ENCODE data around the gene ZNF33B. TPM values are rescaled to one million over a fixed set of nuclear protein-coding genes. Genes with fewer than 3 reads are reported as not detected.
A peak's percentile ranks its signal among the peaks of the same experiment; 100 is the strongest.

Gene ZNF33B
- total RNA-seq, 1 donor from 2014 or later = 15.5 TPM

- Histone ChIP-seq H3K4me3 (no peak overlapping the region), H3K27ac (no peak overlapping the region)
- DNase-seq (ENCODE audit: extremely low spot score in 2 of 2) = no peak
Observed at GRCh38 chr10:42645516-42645915, 7.1 kb upstream of the ZNF33B start.

GRCh38 chr10:42645103-42645502 lies 6.7 kb upstream of the ZNF33B start:
- Histone ChIP-seq H3K27ac (no peak overlapping the region), H3K4me3 (no peak overlapping the region), H3K36me3 (no peaks in the 10 kb centered on the region), H3K9me3 (no peaks in the 10 kb centered on the region), H3K27me3 (no peaks in the 10 kb centered on the region), H3K4me1 (no peaks in the 10 kb centered on the region)
- no peak for TF ChIP-seq POLR2A (IDR thresholded peaks at IDR 0.05)
- TF ChIP-seq CTCF (IDR thresholded peaks at IDR 0.05) = no peak
- no peak for TF ChIP-seq POLR2AphosphoS5 (IDR thresholded peaks at IDR 0.05; ENCODE audit: insufficient read depth in 1 of 2, low read depth in 1 of 2)
- no peak for DNase-seq (ENCODE audit: extremely low spot score in 2 of 2)
- intact Hi-C loops (cut with DNase I) = no loop called here

More at GRCh38 chr10:42645516-42645915, 7.1 kb upstream of the ZNF33B start:
- no peaks in the 10 kb centered on the region for H3K27me3 ChIP-seq
- H3K4me1 ChIP-seq = no peaks in the 10 kb centered on the region
- no peak for TF ChIP-seq POLR2AphosphoS5 (IDR thresholded peaks at IDR 0.05; ENCODE audit: insufficient read depth in 1 of 2, low read depth in 1 of 2)
- TF ChIP-seq CTCF (IDR thresholded peaks at IDR 0.05) = no peak
- TF ChIP-seq POLR2A (IDR thresholded peaks at IDR 0.05) = no peak
- H3K36me3 ChIP-seq = no peaks in the 10 kb centered on the region
- intact Hi-C loops (cut with DNase I) = no loop called here
- no peaks in the 10 kb centered on the region for H3K9me3 ChIP-seq

GRCh38 chr10:42640610-42641229 lies 2.4 kb upstream of the ZNF33B start:
- Histone ChIP-seq H3K4me1 (peaks cover 14% of the 10 kb centered on the region), H3K27me3 (no peaks in the 10 kb centered on the region), H3K4me3 (no peak overlapping the region), H3K9me3 (no peaks in the 10 kb centered on the region), H3K27ac (no peak overlapping the region), H3K36me3 (no peaks in the 10 kb centered on the region)
- no peak for DNase-seq (ENCODE audit: extremely low spot score in 2 of 2)
- TF ChIP-seq CTCF (IDR thresholded peaks at IDR 0.05) (no peak), POLR2AphosphoS5 (IDR thresholded peaks at IDR 0.05; ENCODE audit: insufficient read depth in 1 of 2, low read depth in 1 of 2) (peak in 1 of 2 donors; percentile 17)
- intact Hi-C loops (cut with DNase I) = no loop called here

- Histone ChIP-seq H3K4me1 (peaks cover 14% of the 10 kb centered on the region), H3K9me3 (no peaks in the 10 kb centered on the region), H3K27ac (peak overlapping the region; percentile 90), H3K36me3 (no peaks in the 10 kb centered on the region), H3K4me3 (peak overlapping the region; percentile 70 to 71), H3K27me3 (no peaks in the 10 kb centered on the region)
- intact Hi-C loops (cut with DNase I) = no loop called here
- DNase-seq (ENCODE audit: extremely low spot score in 2 of 2) = no peak
- no peak for TF ChIP-seq CTCF (IDR thresholded peaks at IDR 0.05)
- TF ChIP-seq POLR2AphosphoS5 (IDR thresholded peaks at IDR 0.05; ENCODE audit: insufficient read depth in 1 of 2, low read depth in 1 of 2) = no peak
- TF ChIP-seq POLR2A (IDR thresholded peaks at IDR 0.05) = no peak
Observed at GRCh38 chr10:42638821-42639270, 476 bp upstream of the ZNF33B start.

GRCh38 chr10:42637648-42638054 lies 719 bp downstream of the ZNF33B start:
- Histone ChIP-seq H3K27ac (peak overlapping the region; percentile 90), H3K36me3 (no peaks in the 10 kb centered on the region), H3K4me1 (peaks cover 14% of the 10 kb centered on the region), H3K4me3 (peak overlapping the region; percentile 70 to 71), H3K9me3 (no peaks in the 10 kb centered on the region), H3K27me3 (no peaks in the 10 kb centered on the region)
- DNase-seq (ENCODE audit: extremely low spot score in 2 of 2) = no peak
- no peak for TF ChIP-seq CTCF (IDR thresholded peaks at IDR 0.05)
- TF ChIP-seq POLR2AphosphoS5 (IDR thresholded peaks at IDR 0.05; ENCODE audit: insufficient read depth in 1 of 2, low read depth in 1 of 2) = no peak
- no peak for TF ChIP-seq POLR2A (IDR thresholded peaks at IDR 0.05)
- intact Hi-C loops (cut with DNase I) = no loop called here
